HepG2 (cell line): ENCODE data around the gene CCDC196. TPM values are rescaled to one million over a fixed set of nuclear protein-coding genes. Genes with fewer than 3 reads are reported as not detected.
A peak's percentile ranks its signal among the peaks of the same experiment; 100 is the strongest.

ENCODE experiments used
- ELF4 ChIP-seq: sonication (generic); formaldehyde crosslinking; IDR thresholded peaks from 2 replicates; pipeline ENCODE4 v1.5.0; 2020; ENCODE audit warnings: missing genetic modification reagents, mild to moderate bottlenecking, moderate library complexity, borderline replicate concordance
- EZH2 ChIP-seq: conservative IDR thresholded peaks from 2 replicates; pipeline ENCODE4 v1.6.1; 2012; ENCODE audit warnings: mild to moderate bottlenecking, low read depth, low read length, moderate library complexity
- GZF1 ChIP-seq: sonication (generic); formaldehyde crosslinking; IDR thresholded peaks from 2 replicates; pipeline ENCODE4 v1.5.1; 2020; ENCODE audit warnings: mild to moderate bottlenecking, missing genetic modification reagents
- HES4 ChIP-seq: sonication (generic); formaldehyde crosslinking; IDR thresholded peaks from 2 replicates; pipeline ENCODE4 v1.9.0; 2021; ENCODE audit warnings: mild to moderate bottlenecking, missing genetic modification reagents, borderline replicate concordance
- JDP2 ChIP-seq: sonication (generic); formaldehyde crosslinking; IDR thresholded peaks from 2 replicates; pipeline ENCODE4 v1.8.1; 2022; ENCODE audit warnings: missing genetic modification reagents, borderline replicate concordance
- MED8 ChIP-seq: sonication (generic); formaldehyde crosslinking; IDR thresholded peaks from 2 replicates; pipeline ENCODE4 v1.8.1; 2023; ENCODE audit warnings: mild to moderate bottlenecking, missing genetic modification reagents; ENCODE audit not compliant: insufficient replicate concordance
- NFE2L1 ChIP-seq: sonication (generic); formaldehyde crosslinking; IDR thresholded peaks from 2 replicates; pipeline ENCODE4 v1.4.0; 2020; ENCODE audit warnings: missing genetic modification reagents, mild to moderate bottlenecking, borderline replicate concordance
- SAP130 ChIP-seq: IDR thresholded peaks from 2 replicates; pipeline ENCODE4 v1.6.1; 2016; ENCODE audit warnings: low read depth
- TEAD2 ChIP-seq: sonication (generic); formaldehyde crosslinking; IDR thresholded peaks from 2 replicates; pipeline ENCODE4 v1.9.0; 2021; ENCODE audit warnings: missing genetic modification reagents
- TOPORS ChIP-seq: sonication (generic); formaldehyde crosslinking; IDR thresholded peaks from 2 replicates; pipeline ENCODE4 v1.8.0; 2023; ENCODE audit warnings: mild to moderate bottlenecking, missing genetic modification reagents
- ZBTB1 ChIP-seq: sonication (generic); formaldehyde crosslinking; IDR thresholded peaks from 2 replicates; pipeline ENCODE4 v1.4.0; 2020; ENCODE audit warnings: missing genetic modification reagents, borderline replicate concordance
- ZIK1 ChIP-seq: sonication (generic); formaldehyde crosslinking; IDR thresholded peaks from 2 replicates; pipeline ENCODE4 v1.5.0; 2020; ENCODE audit warnings: mild to moderate bottlenecking, low read depth, missing genetic modification reagents, borderline replicate concordance
- ZNF20 ChIP-seq: sonication (generic); formaldehyde crosslinking; IDR thresholded peaks from 2 replicates; pipeline ENCODE4 v1.4.0; 2020; ENCODE audit warnings: mild to moderate bottlenecking, moderate library complexity, missing genetic modification reagents
- ZNF264 ChIP-seq: sonication (generic); formaldehyde crosslinking; IDR thresholded peaks from 2 replicates; pipeline ENCODE4 v1.4.0; 2020; ENCODE audit warnings: missing genetic modification reagents
- ZNF282 ChIP-seq: fragments of 450-650 bp; IDR thresholded peaks from 2 replicates; pipeline ENCODE4 v1.6.1; 2018; ENCODE audit not compliant: partially characterized antibody
- ZNF451 ChIP-seq: sonication (generic); formaldehyde crosslinking; IDR thresholded peaks from 2 replicates; pipeline ENCODE4 v1.5.0; 2020; ENCODE audit warnings: mild to moderate bottlenecking, missing genetic modification reagents
- ZNF484 ChIP-seq: sonication (generic); formaldehyde crosslinking; IDR thresholded peaks from 2 replicates; pipeline ENCODE4 v1.5.1; 2020; ENCODE audit warnings: mild to moderate bottlenecking, low read depth, missing genetic modification reagents, borderline replicate concordance
- ZNF567 ChIP-seq: sonication (generic); formaldehyde crosslinking; IDR thresholded peaks from 2 replicates; pipeline ENCODE4 v1.8.1; 2023; ENCODE audit warnings: mild to moderate bottlenecking, missing genetic modification reagents, borderline replicate concordance
- ZNF737 ChIP-seq: sonication (generic); formaldehyde crosslinking; IDR thresholded peaks from 2 replicates; pipeline ENCODE4 v1.5.0; 2020; ENCODE audit warnings: missing genetic modification reagents, mild to moderate bottlenecking, borderline replicate concordance
- ZNF772 ChIP-seq: sonication (generic); formaldehyde crosslinking; IDR thresholded peaks from 2 replicates; pipeline ENCODE4 v1.5.0; 2020; ENCODE audit warnings: mild to moderate bottlenecking, missing genetic modification reagents
- polyA plus RNA-seq, 8 experiments: library from polyadenylated mRNA; depleted of rRNA in 3 of 8; stranded (reverse) in 7 of 8; unstranded in 1 of 8; fragments of >200 nt; fragmentation: Illumina TruSeq in 4 of 8; extraction: Trizol in 4 of 8; gene quantifications; 2 replicates each; pipeline versions ENCODE4 v1.2.1 to v1.2.3, GENCODE V29; 2011 to 2016; ENCODE audit warnings: low read depth in 4 of 8, missing spikeins in 1 of 8, mixed read lengths in 1 of 8; ENCODE audit not compliant: insufficient read depth in 1 of 8
- total RNA-seq, 5 experiments: library from RNA; depleted of rRNA; stranded (reverse); fragments of >200 nt; fragmentation: Illumina TruSeq; extraction: Trizol; gene quantifications; 2 replicates each; pipeline ENCODE4 v1.2.3, GENCODE V29; 2016; ENCODE audit warnings: low read depth in 1 of 5
- TF ChIP-seq, protein P1 (sequence below): sonication (generic); formaldehyde crosslinking; IDR thresholded peaks from 2 replicates; pipeline ENCODE4 v1.9.0; 2021; ENCODE audit warnings: missing genetic modification reagents, mild to moderate bottlenecking, borderline replicate concordance
- TF ChIP-seq, protein P2 (sequence below): sonication (generic); formaldehyde crosslinking; IDR thresholded peaks from 2 replicates; pipeline ENCODE4 v1.8.0; 2022; ENCODE audit warnings: missing genetic modification reagents, mild to moderate bottlenecking, moderate library complexity, borderline replicate concordance
- TF ChIP-seq, protein P3 (sequence below): sonication (generic); formaldehyde crosslinking; IDR thresholded peaks from 2 replicates; pipeline ENCODE4 v1.4.0; 2020; ENCODE audit warnings: missing genetic modification reagents; ENCODE audit errors: not compliant biosample characterization

Gene CCDC196
- total and polyA plus RNA-seq, 2 of the 13 experiments (the other 11 are each of a cell fraction or from before 2014, with no cell fraction given), result not detected

DNA sequence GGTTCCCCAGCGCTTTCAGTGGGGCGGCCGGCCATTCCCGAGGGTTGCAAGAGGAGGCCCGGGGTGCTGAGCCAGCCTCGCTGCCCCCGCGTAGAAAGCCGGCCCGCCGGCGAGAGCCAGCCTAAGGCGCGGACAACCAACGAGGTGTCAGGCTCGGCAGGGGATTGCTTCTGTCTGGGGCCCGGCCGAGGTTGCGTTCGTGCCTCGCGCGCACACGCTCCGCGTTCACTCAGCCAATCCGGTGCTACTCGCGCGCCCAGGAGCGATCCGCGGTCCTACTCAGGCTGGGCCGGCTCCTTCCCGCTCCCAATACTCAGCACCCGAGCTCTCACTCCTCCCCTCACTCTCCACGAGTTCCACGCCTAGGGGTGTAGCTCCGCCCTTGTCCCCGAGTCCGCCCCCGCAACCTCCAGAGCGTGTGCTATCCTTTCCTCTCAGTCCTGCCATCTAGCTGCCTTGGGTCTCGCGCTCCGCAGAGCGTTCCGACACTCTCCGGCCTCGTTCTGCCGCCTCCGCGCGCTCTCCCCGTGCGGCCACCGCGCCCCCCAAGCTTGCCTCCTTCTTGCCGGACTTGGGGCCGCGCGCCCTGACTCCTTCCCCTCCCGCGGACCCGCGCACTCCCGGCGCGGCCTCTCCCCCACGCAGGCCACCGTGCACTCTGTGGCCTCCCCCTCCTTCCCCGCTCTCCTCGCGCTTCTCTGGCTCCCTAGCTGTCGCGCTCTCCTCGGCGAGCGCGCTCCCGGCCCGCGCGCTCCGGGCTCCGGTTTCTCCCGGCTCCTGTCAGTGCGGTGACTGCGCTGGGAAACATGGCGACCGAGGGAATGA is 21.8 kb downstream of the CCDC196 start, which contains the start of gene GPHN (continued):
- TF ChIP-seq, protein P1, sequence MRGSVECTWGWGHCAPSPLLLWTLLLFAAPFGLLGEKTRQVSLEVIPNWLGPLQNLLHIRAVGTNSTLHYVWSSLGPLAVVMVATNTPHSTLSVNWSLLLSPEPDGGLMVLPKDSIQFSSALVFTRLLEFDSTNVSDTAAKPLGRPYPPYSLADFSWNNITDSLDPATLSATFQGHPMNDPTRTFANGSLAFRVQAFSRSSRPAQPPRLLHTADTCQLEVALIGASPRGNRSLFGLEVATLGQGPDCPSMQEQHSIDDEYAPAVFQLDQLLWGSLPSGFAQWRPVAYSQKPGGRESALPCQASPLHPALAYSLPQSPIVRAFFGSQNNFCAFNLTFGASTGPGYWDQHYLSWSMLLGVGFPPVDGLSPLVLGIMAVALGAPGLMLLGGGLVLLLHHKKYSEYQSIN (CRISPR knock-in tag), result no peak
- TF ChIP-seq ZNF451 (CRISPR knock-in tag), result no peak
- no peak for TF ChIP-seq NFE2L1
- TF ChIP-seq ZNF484 (CRISPR knock-in tag), result no peak
- peak; percentile 79; the same call in 1 of the 2 replicates for TF ChIP-seq ZIK1 (CRISPR knock-in tag)
- peak; percentile 74; the same call in 1 of the 2 replicates for TF ChIP-seq TOPORS (CRISPR knock-in tag)
- TF ChIP-seq ZNF567 (CRISPR knock-in tag), result 0 out of 2 replicates have a peak, but pooled peaks have one; percentile 37
- TF ChIP-seq MED8 (CRISPR knock-in tag), result no peak
- peak; percentile 70; the same call in 1 of the 2 replicates for TF ChIP-seq HES4
- no peak; the same call in 1 of the 2 replicates for TF ChIP-seq GZF1
- TF ChIP-seq ZNF772 (CRISPR knock-in tag), result peak; percentile 95
- peak; percentile 77; the same call in 1 of the 2 replicates for TF ChIP-seq ZNF20 (CRISPR knock-in tag)
- peak; percentile 91 for TF ChIP-seq SAP130
- TF ChIP-seq ELF4 (CRISPR knock-in tag), result no peak; the same call in 1 of the 2 replicates
- TF ChIP-seq, protein P2, sequence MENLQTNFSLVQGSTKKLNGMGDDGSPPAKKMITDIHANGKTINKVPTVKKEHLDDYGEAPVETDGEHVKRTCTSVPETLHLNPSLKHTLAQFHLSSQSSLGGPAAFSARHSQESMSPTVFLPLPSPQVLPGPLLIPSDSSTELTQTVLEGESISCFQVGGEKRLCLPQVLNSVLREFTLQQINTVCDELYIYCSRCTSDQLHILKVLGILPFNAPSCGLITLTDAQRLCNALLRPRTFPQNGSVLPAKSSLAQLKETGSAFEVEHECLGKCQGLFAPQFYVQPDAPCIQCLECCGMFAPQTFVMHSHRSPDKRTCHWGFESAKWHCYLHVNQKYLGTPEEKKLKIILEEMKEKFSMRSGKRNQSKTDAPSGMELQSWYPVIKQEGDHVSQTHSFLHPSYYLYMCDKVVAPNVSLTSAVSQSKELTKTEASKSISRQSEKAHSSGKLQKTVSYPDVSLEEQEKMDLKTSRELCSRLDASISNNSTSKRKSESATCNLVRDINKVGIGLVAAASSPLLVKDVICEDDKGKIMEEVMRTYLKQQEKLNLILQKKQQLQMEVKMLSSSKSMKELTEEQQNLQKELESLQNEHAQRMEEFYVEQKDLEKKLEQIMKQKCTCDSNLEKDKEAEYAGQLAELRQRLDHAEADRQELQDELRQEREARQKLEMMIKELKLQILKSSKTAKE (CRISPR knock-in tag), result no peak; the same call in 1 of the 2 replicates
- no peak for TF ChIP-seq ZNF737 (CRISPR knock-in tag)
- no peak for TF ChIP-seq ZBTB1 (CRISPR knock-in tag)
- no peak for TF ChIP-seq EZH2
- TF ChIP-seq ZNF264 (CRISPR knock-in tag), result no peak; the same call in 1 of the 2 replicates
- TF ChIP-seq, protein P3, sequence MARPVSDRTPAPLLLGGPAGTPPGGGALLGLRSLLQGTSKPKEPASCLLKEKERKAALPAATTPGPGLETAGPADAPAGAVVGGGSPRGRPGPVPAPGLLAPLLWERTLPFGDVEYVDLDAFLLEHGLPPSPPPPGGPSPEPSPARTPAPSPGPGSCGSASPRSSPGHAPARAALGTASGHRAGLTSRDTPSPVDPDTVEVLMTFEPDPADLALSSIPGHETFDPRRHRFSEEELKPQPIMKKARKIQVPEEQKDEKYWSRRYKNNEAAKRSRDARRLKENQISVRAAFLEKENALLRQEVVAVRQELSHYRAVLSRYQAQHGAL (CRISPR knock-in tag), result no peak
- no peak; the same call in 1 of the 2 replicates for TF ChIP-seq JDP2
- peak; percentile 60; the same call in 1 of the 2 replicates for TF ChIP-seq TEAD2 (CRISPR knock-in tag)
- no peak for TF ChIP-seq ZNF282
